HT1080 (cell line): ENCODE results near the gene SDF2. TPM values are rescaled to one million over a fixed set of nuclear protein-coding genes. Genes with fewer than 3 reads are reported as not detected.

ENCODE experiments used
- DNase-seq: peaks from one replicate; pipeline ENCODE4 v3.0.0-alpha.2; 2015; ENCODE audit warnings: low read depth
- polyA plus RNA-seq, 2 experiments: library from polyadenylated mRNA; depleted of rRNA; stranded (reverse); fragments of >200 nt; gene quantifications; 2 replicates each; pipeline ENCODE4 v1.2.3, GENCODE V29; 2015
- total RNA-seq: library from RNA; depleted of rRNA; stranded (reverse); fragments of >200 nt; shearing (Covaris generic); gene quantifications from 2 replicates; pipeline ENCODE4 v1.2.3, GENCODE V29; 2014; rRNA removed

The SDF2 gene, protein sequence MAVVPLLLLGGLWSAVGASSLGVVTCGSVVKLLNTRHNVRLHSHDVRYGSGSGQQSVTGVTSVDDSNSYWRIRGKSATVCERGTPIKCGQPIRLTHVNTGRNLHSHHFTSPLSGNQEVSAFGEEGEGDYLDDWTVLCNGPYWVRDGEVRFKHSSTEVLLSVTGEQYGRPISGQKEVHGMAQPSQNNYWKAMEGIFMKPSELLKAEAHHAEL
- 49.3 and 64.3 TPM in 2 replicates for total RNA-seq
- polyA plus RNA-seq (2015; cell fraction: cytosol; rRNA removed): 38.4 and 45.6 TPM in 2 replicates
- 37.7 and 38.1 TPM in 2 replicates for polyA plus RNA-seq (2015; cell fraction: nucleus; rRNA removed)

DNA sequence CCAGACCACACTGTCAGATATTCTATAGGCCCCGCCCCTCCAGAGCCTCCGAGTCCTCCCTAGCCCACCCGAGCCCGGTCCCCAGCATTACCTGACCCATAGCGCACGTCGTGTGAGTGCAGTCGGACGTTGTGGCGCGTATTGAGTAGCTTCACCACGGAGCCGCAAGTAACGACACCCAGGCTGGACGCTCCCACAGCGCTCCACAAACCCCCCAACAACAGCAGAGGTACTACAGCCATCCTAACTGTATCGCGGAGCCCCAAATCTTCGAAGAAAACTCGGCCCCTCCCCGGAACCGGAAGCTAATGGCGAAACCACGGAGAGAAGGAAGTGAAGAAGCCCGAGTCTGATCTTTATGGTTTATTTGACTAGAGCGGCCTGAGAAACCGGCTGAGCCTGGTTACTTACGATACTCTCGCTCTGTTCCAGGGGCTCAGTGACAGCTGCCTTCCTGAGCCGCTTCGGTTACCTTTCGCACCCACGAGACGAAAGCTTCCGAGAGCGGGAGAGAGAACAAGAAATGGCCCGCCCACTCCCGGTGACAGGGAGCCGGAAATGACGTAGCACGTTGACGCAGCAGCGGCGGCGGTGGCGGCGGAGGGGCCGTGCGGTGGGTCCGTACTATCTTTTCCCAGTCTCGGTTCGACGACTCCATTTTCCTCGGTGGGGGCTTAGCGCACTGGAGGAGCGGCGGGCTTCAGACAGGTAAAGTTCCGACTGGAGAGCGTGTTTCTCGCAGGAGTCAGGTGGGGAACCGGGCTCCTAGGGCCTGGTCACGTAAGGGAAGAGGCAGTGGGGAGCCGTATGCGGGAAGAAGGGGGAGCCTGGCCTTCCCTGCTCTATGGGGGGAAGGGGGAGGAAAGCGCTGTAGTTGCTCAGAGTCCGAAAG is at the start of gene SDF2, which contains the start of gene SUPT6H:
Gene SDF2, minus strand, starts transcription at position 272 of the 892 bp plus-strand sequence. Its CDS starts 30 bp downstream, at position 242.
Gene SUPT6H, plus strand, starts transcription at position 571 of the 892 bp plus-strand sequence. CDS start 11,197 bp downstream, outside the sequence.
- DNase-seq: peak; percentile 84

DNA sequence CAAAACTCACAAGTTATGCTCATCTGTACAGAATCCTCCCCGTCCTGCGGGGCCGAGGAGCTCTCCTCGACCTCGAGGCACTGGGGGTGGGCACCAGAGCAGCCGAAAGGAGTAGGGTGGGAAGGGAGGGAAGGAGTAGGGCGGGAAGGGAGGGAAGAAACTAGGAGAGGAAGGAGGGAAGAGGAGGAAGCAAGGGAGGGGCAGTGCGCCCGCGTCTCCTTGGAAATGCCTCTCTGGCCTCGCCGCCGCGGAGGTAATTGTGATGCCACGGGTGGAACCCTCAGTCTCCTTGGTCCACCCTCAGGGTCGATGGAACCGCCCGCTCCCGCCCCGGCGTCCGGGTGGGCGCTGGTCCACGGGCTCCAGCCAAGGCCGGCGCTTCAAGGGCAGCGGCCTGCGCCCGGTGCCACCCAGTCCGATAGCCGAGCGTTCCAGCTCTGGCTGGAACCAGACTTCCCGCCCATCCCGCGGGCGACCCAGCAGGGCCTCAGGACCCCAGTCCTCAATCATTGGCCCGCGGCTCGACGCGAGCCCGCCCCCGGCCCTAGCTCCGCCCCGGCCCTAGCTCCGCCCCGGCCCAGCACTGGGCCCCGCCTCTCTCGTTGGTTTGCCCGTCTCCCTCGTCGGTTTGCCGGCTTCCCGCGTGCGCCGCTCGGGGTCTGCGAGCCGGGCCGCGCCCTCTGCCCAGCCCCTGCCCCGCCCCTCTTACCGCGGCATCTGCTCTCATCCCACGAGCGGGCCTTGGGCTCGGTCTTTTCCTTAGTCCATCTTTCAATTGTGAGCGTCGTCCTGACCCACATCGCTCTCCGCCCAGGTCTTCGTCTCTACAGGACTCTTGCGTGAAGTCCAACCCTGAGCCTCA is 49.4 kb upstream of the SDF2 start:
- peak; percentile 88 for DNase-seq

DNA sequence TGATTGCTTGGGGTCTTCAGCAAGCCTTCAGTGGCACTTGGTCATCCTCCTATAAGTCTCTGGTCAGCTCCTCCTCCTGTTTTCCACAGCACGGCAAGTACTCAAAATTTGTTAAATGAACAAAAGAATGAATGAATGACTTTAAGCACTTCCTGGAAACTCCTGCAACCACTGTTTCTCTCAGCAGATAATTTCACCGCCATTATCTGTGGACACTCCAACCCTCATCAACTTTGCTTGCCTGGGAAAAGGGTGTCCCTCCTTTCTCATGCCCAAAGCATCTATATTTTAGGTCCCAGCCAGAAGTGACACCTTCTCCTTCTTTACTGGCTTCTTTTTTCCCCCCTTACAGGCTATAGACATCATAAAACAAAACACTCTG is 45.6 kb upstream of the SDF2 start:
- DNase-seq: no peak

DNA sequence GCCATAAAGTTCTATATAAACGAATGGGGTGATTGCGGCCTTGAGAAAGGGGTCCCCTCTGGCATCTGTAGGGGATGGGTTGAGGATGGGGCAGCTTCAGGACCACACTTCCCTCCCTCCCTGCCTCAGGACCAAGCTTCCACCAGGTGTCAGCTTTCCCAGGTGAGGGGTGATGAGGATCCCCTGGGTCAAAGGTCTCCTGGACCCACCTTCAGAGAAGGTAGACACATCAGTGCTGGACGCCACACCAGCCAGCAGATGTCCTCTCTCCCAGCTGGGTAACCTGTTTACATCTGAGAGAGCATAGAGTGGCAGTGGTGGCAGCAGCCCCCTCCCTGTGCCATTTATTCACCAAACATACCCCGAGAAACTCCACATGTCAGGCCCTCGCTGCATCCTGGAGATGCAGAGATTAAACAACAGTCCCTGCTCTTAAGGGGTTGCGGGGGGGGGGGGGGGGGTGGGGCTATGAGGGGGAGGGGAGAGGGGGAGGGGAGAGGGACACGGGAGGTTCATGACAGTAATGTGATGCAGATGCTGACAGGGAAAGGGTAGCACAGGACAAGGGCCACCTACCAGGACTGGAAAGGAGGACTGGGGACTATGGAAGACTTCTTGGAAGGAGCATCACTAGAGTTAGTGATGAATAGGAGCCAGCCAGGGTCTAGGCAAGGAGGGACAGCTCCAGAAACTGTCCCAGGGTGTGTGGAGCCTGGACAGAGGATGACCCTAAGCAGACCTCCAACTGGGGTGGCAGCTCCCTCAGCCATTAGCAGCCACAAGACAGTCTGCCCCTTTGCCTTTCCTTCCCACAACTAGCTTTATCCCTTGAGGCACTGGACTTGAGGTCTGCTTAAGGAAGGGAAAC is 45.0 kb upstream of the SDF2 start:
- no peak for DNase-seq

DNA sequence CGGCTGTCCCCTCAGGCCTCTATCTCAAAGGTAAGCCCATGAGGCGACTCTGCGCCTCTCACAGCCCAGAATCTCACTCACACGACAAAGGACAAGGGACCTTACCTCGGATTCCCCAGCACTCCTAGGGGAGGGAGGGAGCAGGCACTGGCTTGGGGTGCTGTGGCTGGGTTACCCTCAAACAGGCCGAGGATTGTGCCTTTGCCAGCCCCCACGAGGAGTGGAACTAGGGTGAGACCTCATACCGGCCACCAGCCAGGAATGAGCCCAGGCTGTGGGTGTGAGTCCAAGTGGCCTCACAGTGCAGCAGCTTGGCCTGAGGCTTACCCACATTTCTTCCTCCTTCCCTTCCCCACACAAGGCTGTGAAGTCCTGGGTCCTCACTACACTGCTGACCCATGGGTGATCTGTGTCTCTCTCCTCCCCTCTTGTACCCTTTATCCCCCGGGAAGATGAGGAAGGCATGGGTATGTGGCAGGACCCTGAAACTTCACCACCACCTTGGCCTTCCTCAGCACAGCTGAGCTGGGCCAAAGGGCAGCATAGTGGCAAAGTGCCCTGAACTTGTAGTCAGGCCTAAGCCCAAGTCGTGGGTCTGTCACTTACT is 44.1 kb upstream of the SDF2 start:
- DNase-seq: no peak

DNA sequence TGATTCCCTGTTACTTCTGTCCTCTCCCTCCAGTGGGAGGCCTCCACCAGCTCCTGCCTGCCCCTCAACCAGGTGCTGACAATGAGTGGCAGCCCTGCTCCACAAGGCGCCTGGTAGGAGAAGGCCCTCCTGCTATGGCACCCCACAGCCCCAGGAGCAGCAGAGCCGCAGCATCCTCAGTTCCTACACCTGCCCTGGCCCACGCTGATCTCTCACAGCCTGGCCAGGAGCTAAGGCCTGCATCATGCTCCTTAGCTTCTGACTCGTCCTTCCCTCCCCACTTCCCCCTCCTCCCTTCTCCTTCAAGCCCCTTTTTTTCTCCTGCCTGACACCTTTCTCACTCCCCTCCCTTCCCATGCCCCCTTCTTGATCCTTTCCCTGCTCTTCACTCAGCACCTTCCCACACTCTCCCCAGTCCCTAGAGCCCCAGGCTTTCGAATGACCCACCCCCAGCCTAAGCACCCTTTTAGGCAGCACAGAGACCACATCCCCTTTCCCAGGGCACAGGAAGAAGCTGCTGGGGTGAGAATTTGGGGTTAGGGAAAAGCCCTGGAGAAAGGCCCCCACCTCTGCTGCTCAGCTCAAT is 43.5 kb upstream of the SDF2 start:
- DNase-seq: no peak

DNA sequence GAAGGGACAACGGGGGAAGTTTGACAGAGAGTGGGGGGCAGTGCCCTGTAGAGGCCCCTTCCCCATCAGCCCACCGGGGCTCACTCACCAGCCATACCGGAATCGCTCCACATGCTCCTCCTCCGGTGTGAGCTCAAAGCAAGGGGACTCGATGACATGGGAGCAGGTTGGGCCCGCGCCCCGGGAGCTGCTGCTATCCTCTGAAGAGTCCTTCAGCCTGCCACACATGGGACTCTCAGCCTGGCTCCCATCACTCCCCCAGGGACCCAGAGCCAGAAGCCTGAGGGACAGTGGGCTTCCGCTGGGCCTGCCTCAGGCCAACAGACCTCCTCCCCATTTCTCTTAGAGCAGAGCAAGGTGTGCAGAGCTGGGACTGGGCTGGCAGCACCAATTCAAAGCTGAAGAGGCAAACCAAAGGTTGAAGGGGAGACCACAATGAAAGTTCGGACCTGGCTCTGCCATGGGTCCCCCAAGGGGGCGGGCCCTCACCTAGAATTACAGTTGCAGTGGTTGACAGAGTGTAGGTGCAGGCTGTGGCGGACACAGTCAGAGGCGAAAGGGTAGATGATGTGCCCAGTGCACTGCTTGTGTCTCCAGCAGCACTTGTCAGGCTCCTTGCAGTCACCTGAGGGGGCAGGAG is 42.6 kb upstream of the SDF2 start:
- DNase-seq: no peak

DNA sequence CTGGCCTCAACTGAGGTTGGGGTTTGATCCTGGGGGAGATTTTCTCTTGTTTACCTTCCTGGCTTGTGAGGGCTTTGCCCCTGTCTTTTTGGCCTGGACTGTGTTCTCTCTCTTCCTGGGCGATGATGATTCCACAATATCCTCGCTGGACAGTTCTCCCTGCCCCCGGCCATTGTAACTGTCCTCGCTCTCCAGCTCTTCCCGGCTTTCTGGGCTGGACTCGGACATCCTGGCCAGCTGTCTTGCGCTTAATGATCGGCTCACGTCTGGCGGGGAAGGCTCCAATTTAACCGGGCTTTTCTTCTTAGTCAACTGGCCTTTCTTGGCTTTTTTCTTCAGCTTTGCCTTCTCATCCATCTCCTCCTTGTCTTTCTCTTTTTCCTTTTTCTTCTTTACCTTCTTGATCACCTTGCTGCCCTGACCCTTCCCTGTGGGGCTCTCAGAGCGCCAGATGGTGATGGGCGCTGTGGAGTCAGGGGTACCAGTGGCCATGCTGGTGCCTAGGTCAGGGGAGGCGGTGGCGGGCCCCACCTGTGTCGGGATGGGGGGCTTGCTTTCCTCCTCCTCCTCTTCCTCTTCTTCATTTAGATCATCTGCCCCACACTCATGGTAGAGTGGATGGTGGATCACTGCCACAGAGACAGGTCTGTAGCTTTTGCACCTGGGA is 42.0 kb upstream of the SDF2 start:
- DNase-seq: no peak

DNA sequence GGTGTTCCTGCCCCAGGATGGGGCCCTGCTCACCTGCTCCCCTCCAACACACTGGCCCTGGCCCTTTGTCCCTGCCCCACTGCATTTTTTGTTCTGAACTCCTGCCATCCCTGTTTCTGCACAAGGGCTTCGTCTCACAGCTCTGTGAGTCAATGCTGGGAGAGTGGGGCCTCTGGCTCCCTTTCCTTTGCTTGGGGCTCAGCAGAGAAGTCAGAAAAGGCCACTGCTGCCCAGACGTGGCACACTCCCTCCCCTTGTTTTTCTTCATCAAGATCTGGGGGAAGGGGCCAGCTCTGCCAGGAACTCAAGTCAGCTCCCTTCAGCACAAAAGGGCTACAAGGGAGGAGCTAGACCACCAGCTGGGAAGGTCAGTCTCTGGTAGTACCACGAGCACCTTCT is 41.0 kb upstream of the SDF2 start:
- no peak for DNase-seq

DNA sequence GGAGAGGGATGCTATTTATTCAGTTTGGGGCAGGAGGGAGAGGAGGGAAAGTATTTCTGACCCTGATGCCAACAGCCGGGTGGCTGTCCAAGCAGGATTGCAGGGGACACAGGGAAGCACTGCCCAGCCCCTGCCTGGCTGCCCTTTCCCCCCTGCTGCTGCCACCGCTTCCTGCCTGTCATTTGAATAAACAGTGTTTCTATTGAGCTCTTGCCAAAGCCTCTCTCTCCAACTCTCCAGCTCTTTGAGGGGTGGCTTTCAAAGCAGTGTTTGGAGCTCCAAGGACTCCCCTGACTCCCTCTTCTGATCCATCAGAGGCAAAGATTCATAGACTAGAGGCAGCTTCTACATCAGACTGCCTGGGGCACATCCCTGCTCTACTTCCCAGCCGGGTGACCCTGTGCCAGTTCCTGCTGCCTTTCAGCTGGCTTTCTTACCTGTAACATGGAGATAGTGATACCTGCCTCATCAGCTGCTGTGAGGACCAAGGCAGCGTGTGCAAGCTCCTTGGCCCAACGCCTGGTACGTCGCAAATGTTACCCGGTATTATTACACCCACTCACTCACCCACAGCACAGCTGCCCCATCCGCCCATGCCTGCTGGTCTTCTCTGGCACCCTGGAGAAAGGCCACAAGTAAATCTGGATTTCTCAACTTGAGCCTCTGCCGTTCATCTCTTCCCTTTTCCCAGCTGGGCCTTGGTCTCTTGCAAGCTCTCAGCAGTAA is 40.5 kb upstream of the SDF2 start:
- no peak for DNase-seq

DNA sequence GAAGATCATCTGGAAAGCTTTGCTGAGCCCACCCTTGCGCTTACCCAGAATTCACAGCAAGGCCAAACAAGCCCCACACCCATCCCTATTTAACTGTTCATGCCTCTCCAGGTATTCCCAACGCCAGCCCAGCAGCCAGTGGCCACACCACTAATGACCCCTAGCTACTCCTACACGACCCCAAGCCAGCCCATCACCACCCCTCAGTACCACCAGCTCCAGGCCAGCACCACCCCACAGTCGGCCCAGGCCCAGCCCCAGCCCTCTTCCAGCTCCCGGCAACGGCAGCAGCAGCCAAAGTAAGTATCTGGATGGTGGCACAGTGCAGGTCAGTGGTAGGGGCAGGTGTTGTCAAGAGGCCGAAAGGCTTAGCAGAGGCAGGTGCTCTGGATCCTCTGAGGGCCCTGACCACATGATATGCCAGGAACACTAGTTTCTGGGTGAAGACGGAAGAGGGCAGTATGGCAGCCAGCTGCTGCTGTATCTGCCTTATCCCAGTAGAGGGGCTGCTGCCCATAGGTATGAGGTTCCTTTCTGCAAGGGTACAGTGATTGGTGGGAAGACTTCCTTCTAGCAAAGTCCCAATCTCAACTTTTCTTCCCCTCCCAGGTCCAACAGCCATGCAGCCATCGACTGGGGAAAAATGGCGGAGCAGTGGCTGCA is 39.3 kb upstream of the SDF2 start:
- DNase-seq: no peak

DNA sequence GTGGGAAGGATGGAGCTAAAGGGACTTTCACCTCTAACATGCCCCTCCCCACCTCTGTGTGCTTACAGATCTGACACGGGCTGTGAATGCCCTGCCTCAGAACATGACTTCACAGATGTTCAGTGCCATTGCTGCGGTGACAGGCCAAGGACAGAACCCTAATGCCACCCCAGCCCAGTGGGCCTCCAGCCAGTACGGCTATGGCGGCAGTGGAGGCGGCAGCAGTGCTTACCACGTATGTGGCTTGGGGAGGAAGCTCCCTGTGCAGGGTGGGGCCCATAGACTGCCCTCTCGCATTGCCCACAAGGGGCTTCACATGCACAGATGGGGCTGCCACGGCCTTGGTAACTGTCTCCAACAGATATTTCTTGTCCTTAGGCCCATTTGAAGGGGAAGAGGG is 38.6 kb upstream of the SDF2 start:
- DNase-seq: no peak

DNA sequence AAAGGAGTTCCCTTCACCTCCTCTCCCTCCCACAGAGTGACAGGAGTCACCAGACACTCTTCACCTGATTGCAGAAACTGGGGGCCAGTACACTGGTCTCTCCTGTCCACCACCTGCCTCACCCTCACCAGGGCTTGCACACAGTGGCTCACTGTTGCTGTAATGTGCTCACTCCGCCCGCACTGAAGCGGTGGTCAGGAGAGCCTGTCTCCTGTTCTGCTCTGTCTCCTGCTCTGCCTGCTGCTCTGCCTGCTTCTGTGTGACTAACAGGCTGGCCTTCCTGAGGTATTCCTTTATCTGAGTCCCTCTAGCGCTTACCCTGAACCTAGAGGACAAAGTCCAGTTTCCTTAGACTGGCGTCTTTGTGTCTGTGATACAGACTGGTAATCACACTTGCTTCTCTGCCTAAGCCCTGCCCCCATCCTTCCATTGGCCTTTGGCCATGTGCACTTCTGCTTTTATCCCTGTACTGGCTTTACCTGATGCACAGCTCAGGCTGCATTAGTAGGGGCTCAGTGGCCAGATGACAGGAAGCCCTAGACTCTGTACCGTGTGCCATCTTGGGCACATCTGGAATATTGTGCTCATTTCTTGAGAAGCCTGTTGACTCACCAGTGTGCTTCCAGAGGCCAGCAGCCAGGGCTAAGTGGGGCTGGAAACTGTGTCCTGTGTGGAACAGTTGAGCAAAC is 36.7 kb upstream of the SDF2 start:
- DNase-seq: no peak

DNA sequence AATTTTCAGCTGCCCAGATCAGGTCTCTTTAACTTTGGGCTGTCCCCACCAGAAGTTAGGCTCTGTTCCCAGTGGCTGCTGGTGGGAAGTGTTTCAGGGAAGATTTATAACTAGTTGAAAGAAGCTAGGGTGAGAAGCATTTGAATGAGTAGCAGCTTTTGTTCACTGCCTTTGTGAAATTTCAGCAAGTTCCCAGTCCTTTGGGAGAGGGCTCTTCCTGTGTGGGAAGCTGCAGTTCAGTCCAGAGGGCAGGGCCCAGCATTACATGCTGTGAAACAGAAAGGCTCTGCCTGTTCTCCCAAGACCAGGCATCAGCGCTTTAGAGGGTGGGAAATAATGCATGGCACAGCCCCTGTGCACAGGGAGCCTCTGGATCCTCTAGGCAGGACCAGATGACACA is 32.2 kb upstream of the SDF2 start:
- DNase-seq: no peak

DNA sequence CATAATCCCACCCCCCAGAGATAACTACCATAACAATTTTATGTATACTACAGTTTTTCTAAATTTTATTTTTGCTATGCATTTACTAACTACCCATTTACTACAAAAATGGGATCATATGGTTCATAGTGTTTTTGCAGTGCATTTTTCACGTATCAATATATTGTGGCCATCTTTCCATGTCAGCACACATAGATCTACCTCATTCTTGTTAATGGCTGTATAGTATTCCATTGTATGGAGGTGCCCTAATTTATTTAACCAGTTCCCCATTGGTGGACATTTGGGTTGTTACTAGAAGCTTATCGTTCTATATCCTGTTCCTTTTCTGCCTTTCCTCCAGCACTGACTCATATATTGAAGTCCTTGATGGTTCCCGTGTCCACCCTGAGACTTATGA is 27.3 kb upstream of the SDF2 start:
- DNase-seq: no peak

DNA sequence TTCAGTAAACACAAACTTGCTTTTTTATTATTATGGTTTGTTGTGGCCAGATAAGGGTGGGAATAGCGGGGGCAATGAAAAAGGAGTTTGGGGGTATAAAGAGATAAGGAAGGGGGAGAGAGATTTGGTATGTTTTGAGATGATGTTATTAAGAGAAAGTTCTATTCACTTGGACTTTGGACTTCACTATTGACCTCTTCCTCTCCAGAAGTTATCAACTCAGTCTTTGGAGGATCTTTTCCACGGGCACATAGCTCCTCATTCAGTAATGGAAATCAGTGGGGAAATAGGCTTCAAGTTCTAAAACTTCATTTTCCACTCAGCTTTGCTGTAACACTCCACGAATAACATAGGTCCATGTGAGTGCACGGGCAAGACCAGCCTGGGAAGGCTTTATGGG is 26.8 kb upstream of the SDF2 start:
- no peak for DNase-seq

DNA sequence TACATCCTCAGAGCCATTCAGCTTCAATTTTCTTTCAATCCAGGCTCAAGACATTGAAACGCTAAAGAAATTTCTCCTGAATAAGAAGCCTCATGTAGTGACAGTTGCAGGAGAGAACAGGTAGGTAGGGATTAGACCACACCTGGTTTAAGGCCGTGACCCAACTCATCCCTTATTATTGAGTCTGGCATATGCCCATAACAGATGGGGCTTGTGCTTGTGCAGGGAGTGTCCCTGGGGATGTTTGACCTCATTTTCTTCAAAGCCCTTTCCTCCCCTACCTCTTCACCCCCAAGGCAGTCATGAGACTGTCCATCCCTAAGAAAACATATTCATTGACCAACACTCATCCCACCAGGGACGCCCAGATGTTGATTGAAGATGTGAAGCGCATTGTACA is 24.6 kb upstream of the SDF2 start:
- DNase-seq: no peak
